Kidney (tissue), 14 donors: ENCODE data around the gene GREB1. TPM values are rescaled to one million over a fixed set of nuclear protein-coding genes. Genes with fewer than 3 reads are reported as not detected.

Source experiments
- DNase-seq, 5 donors: peaks; one replicate each; pipeline ENCODE4 v3.0.0-alpha.2; 2013 to 2020
- FAIRE-seq: peaks from 2 replicates; lab custom pipeline; 2012; peaks lifted over from hg19 to GRCh38; lab: Jason Lieb, UNC
- H3K27ac ChIP-seq, 2 donors: one replicate each; pipeline ENCODE4 v1.7.0; 2013; ENCODE audit warnings: low read depth in 2 of 2, low read length in 2 of 2, inconsistent platforms in 1 of 2
- H3K27me3 ChIP-seq: one replicate; pipeline ENCODE4 v1.7.1; 2013; ENCODE audit warnings: low read length, inconsistent platforms; ENCODE audit not compliant: control insufficient read depth, insufficient read depth
- H3K36me3 ChIP-seq, 3 donors: one replicate each; pipeline versions ENCODE4 v1.7.0 to v1.7.1; 2013; ENCODE audit warnings: low read length in 3 of 3, control low read depth in 1 of 3, inconsistent platforms in 1 of 3; ENCODE audit not compliant: insufficient read depth in 3 of 3, control insufficient read depth in 2 of 3
- H3K4me1 ChIP-seq, 3 donors: one replicate each; pipeline versions ENCODE4 v1.7.0 to v1.7.1; 2013; ENCODE audit warnings: low read length in 3 of 3, inconsistent platforms in 1 of 3, low read depth in 1 of 3; ENCODE audit not compliant: control insufficient read depth in 2 of 3, insufficient read depth in 2 of 3
- H3K4me3 ChIP-seq, 3 donors: one replicate each; pipeline versions ENCODE4 v1.7.0 to v1.8.1; 2013; ENCODE audit warnings: low read length in 3 of 3, control low read depth in 1 of 3, inconsistent platforms in 1 of 3
- H3K9ac ChIP-seq, 3 donors: one replicate each; pipeline versions ENCODE4 v1.7.0 to v1.7.1; 2013; ENCODE audit warnings: low read length in 3 of 3, control low read depth in 1 of 3, inconsistent platforms in 1 of 3
- H3K9me3 ChIP-seq, 3 donors: one replicate each; pipeline versions ENCODE4 v1.7.0 to v1.7.1; 2013; ENCODE audit warnings: low read length in 3 of 3, control low read depth in 1 of 3, inconsistent platforms in 1 of 3; ENCODE audit not compliant: control insufficient read depth in 2 of 3, insufficient read depth in 1 of 3
- CTCF ChIP-seq: IDR thresholded peaks from 3 replicates; pipeline ENCODE4 v1.5.1; 2012; ENCODE audit warnings: mild to moderate bottlenecking, moderate library complexity, borderline replicate concordance; ENCODE audit not compliant: insufficient read depth; ENCODE audit errors: extremely low read depth
- intact Hi-C: fragments of 100-400 bp; cut with DNase I; formaldehyde crosslinking; loops from one replicate; pipeline ENCODE4 v1.11.1; 2022
- polyA plus RNA-seq: library from polyadenylated mRNA; stranded (reverse); fragments of 350-450 nt; fragmentation: Illumina TruSeq; extraction: RNeasy Lipid Tissue Mini Kit (QIAGEN cat#74804); gene quantifications from one replicate; pipeline ENCODE4 v1.2.3, GENCODE V29; 2014; ENCODE audit warnings: low read depth, low replicate concordance; ENCODE audit not compliant: insufficient read depth
- total RNA-seq: library from RNA; stranded (reverse); fragmentation: NEBNext Ultra II Directional; extraction: Animal tissue kit (Norgen Biotek cat#: 25700); gene quantifications from one replicate; pipeline ENCODE4 v1.2.1, GENCODE V29; 2021
- donor health status: control.
- donor health status: control.
- donor health status: control.
- donor health status: control.
- donor health status: control.
- donor health status: DM: yes; HTN: yes; CAD: no.
- donor health status: Normal renal cell carcinoma (clear cell type).

GREB1 gene
- total and polyA plus RNA-seq, 2 donors from 2014 or later: 0.98 to 1.8 TPM

GRCh38 chr2:11584525-11585056, 50.7 kb downstream of the GREB1 start:
- no peak overlapping the region for H3K4me3 ChIP-seq
- DNase-seq (peak in 1 of 5 donors; percentile 15), FAIRE-seq (no peak)
- TF ChIP-seq CTCF: no peak
- intact Hi-C loops: loop anchor here (5.0 kb wide), 1 partner anchor 102 kb away; no protein-coding TSS in a partner anchor
- no peak overlapping the region for H3K27ac ChIP-seq
- H3K9me3 ChIP-seq: no peaks in the 10 kb centered on the region
- H3K9ac ChIP-seq: no peak overlapping the region
- H3K4me1 ChIP-seq: no peaks in the 10 kb centered on the region
- H3K27me3 ChIP-seq: no peaks in the 10 kb centered on the region
- no peaks in the 10 kb centered on the region for H3K36me3 ChIP-seq

- Histone ChIP-seq H3K9ac (no peak overlapping the region), H3K9me3 (no peaks in the 10 kb centered on the region), H3K27me3 (no peaks in the 10 kb centered on the region), H3K36me3 (no peaks in the 10 kb centered on the region), H3K4me1 (no peaks in the 10 kb centered on the region), H3K27ac (no peak overlapping the region), H3K4me3 (no peak overlapping the region)
- FAIRE-seq (no peak), DNase-seq (peak in 1 of 5 donors; percentile 44)
- no peak for TF ChIP-seq CTCF
- intact Hi-C loops: no loop called here
Measured at GRCh38 chr2:11585071-11585470, 51.2 kb downstream of the GREB1 start.

GRCh38 chr2:11588228-11589110, 54.6 kb downstream of the GREB1 start:
- H3K27ac ChIP-seq: no peak overlapping the region
- no peak overlapping the region for H3K4me3 ChIP-seq
- no peaks in the 10 kb centered on the region for H3K27me3 ChIP-seq
- H3K4me1 ChIP-seq: no peaks in the 10 kb centered on the region
- TF ChIP-seq CTCF: no peak
- intact Hi-C loops: no loop called here
- no peaks in the 10 kb centered on the region for H3K36me3 ChIP-seq
- H3K9me3 ChIP-seq: no peaks in the 10 kb centered on the region
- DNase-seq (peak in 1 of 5 donors; percentile 55), FAIRE-seq (no peak)
- H3K9ac ChIP-seq: no peak overlapping the region
